Upper lobe of left lung (tissue), 6 donors: ENCODE results near the gene RBM20. TPM values are rescaled to one million over a fixed set of nuclear protein-coding genes. Genes with fewer than 3 reads are reported as not detected.
A peak's percentile ranks its signal among the peaks of the same experiment; 100 is the strongest.

Source experiments
- ATAC-seq, 2 donors: fragments of 200-7000 bp; cut with Tn5 transposase; one replicate each; pipeline ENCODE4 v1.9.1; 2022; ENCODE audit warnings: mild to moderate bottlenecking in 2 of 2, moderate library complexity in 2 of 2; ENCODE audit not compliant: low FRiP score in 2 of 2
- DNase-seq, 2 donors: peaks; one replicate each; pipeline ENCODE4 v3.0.0-alpha.2; 2019 to 2020
- H3K27ac ChIP-seq, 4 donors: fragments of 200-600 bp; sonication (generic); one replicate each; pipeline ENCODE4 v1.5.1; 2016 to 2019
- H3K27me3 ChIP-seq, 4 donors: fragments of 200-600 bp; sonication (generic); one replicate each; pipeline ENCODE4 v1.5.1; 2017 to 2019
- H3K36me3 ChIP-seq, 4 donors: fragments of 200-600 bp; sonication (generic); one replicate each; pipeline ENCODE4 v1.5.1; 2016 to 2019
- H3K4me1 ChIP-seq, 4 donors: fragments of 200-600 bp; sonication (generic); one replicate each; pipeline ENCODE4 v1.5.1; 2018 to 2019
- H3K4me3 ChIP-seq, 4 donors: fragments of 200-600 bp; sonication (generic); one replicate each; pipeline ENCODE4 v1.5.1; 2017 to 2019; ENCODE audit warnings: mild to moderate bottlenecking in 2 of 4, moderate library complexity in 1 of 4
- H3K9me3 ChIP-seq, 4 donors: fragments of 200-600 bp; sonication (generic); one replicate each; pipeline ENCODE4 v1.5.1; 2018 to 2019
- CTCF ChIP-seq, 6 experiments: fragments of 450-650 bp in 4 of 6; fragments of 200-600 bp in 2 of 6; sonication (generic) in 2 of 6; IDR thresholded peaks; one replicate each; pipeline ENCODE4 v1.5.1; 2016 to 2019; ENCODE audit warnings: antibody characterized with exemption in 6 of 6
- EP300 ChIP-seq, 4 donors: sonication (generic); formaldehyde crosslinking; IDR thresholded peaks; one replicate each; pipeline ENCODE4 v1.5.1; 2017; ENCODE audit warnings: antibody characterized with exemption in 4 of 4, control low read depth in 2 of 4
- POLR2A ChIP-seq, 4 donors: fragments of 450-650 bp; IDR thresholded peaks; one replicate each; pipeline ENCODE4 v1.5.1; 2016 to 2017; ENCODE audit warnings: antibody characterized with exemption in 4 of 4, mild to moderate bottlenecking in 2 of 4
- POLR2AphosphoS5 ChIP-seq, 2 donors: sonication (generic); formaldehyde crosslinking; IDR thresholded peaks; one replicate each; pipeline ENCODE4 v1.5.1; 2017; ENCODE audit warnings: antibody characterized with exemption in 2 of 2
- WGBS, 2 donors: methylation state at CpG; one replicate each; pipeline ENCODE4 v1.1.5; 2017 to 2018; 5-methylcytosine and 5-hydroxymethylcytosine counted together
- total RNA-seq, 6 donors: library from RNA; depleted of rRNA in 4 of 6; stranded (reverse); fragments of >200 nt in 4 of 6; gene quantifications; one replicate each; pipeline versions ENCODE4 v1.1.0 to v1.2.1, GENCODE V29; 2016 to 2021
- donor health status: DM: no; HTN: no; CAD: no; lungs with moderate emphysema.
- donor health status: DM: no; HTN: yes; CAD: no; lungs with severe emphysema.

The RBM20 gene
- total RNA-seq, 6 donors from 2014 or later, result 0.11 to 7.5 (median 1.5) TPM

- Histone ChIP-seq H3K27me3 (peaks cover 0 to 5% (median 0%) of the 10 kb centered on the region in 4 donors), H3K9me3 (no peaks in the 10 kb centered on the region), H3K36me3 (no peaks in the 10 kb centered on the region), H3K4me3 (no peak overlapping the region), H3K4me1 (peaks cover 0 to 10% (median 4%) of the 10 kb centered on the region in 4 donors), H3K27ac (no peak overlapping the region)
- DNase-seq (no peak), ATAC-seq (no peak)
- WGBS, 2 donors, result 59 to 67% methylated on average over 9 of the region's 9 CpGs
- no peak for TF ChIP-seq POLR2AphosphoS5 (IDR thresholded peaks at IDR 0.05)
- TF ChIP-seq POLR2A (IDR thresholded peaks at IDR 0.05), result no peak
- TF ChIP-seq EP300 (IDR thresholded peaks at IDR 0.05), result no peak
- TF ChIP-seq CTCF (IDR thresholded peaks at IDR 0.05), result no peak
Measured at GRCh38 chr10:110667620-110668343, 23.6 kb downstream of the RBM20 start.

- TF ChIP-seq EP300 (IDR thresholded peaks at IDR 0.05), result no peak
- no peak overlapping the region for H3K4me3 ChIP-seq
- WGBS, 2 donors, result 49 to 55% methylated on average over 5 of the region's 5 CpGs
- ATAC-seq, result no peak
- H3K36me3 ChIP-seq, result no peaks in the 10 kb centered on the region
- H3K27me3 ChIP-seq, result peaks cover 0 to 5% (median 0%) of the 10 kb centered on the region in 4 donors
- H3K9me3 ChIP-seq, result no peaks in the 10 kb centered on the region
- no peak for DNase-seq
- H3K4me1 ChIP-seq, result peaks cover 0 to 11% (median 4%) of the 10 kb centered on the region in 4 donors
- no peak overlapping the region for H3K27ac ChIP-seq
Measured at GRCh38 chr10:110668443-110668842, 24.3 kb downstream of the RBM20 start.

- H3K4me3 ChIP-seq, result no peak overlapping the region
- ATAC-seq, result no peak
- peaks cover 0 to 11% (median 4%) of the 10 kb centered on the region in 4 donors for H3K4me1 ChIP-seq
- TF ChIP-seq POLR2A (IDR thresholded peaks at IDR 0.05) (no peak), POLR2AphosphoS5 (IDR thresholded peaks at IDR 0.05) (no peak), CTCF (IDR thresholded peaks at IDR 0.05) (no peak), EP300 (IDR thresholded peaks at IDR 0.05) (no peak)
- 79 to 85% methylated on average over 6 of the region's 6 CpGs for WGBS, 2 donors
- no peak overlapping the region for H3K27ac ChIP-seq
- H3K27me3 ChIP-seq, result peaks cover 0 to 5% (median 0%) of the 10 kb centered on the region in 4 donors
- DNase-seq, result no peak
- H3K36me3 ChIP-seq, result no peaks in the 10 kb centered on the region
- H3K9me3 ChIP-seq, result no peaks in the 10 kb centered on the region
Measured at GRCh38 chr10:110670335-110670734, 26.2 kb downstream of the RBM20 start.

GRCh38 chr10:110671788-110672579 lies 27.8 kb downstream of the RBM20 start:
- peak; percentile 87 to 97 for ATAC-seq
- WGBS, 2 donors, result 0 to 3% methylated on average over 12 to 38 of the region's 47 CpGs
- Histone ChIP-seq H3K27ac (peak overlapping the region; percentile 43 to 69 (median 64)), H3K9me3 (no peaks in the 10 kb centered on the region), H3K36me3 (no peaks in the 10 kb centered on the region), H3K27me3 (peaks cover 0 to 5% (median 0%) of the 10 kb centered on the region in 4 donors), H3K4me1 (peaks cover 0 to 11% (median 4%) of the 10 kb centered on the region in 4 donors), H3K4me3 (peak overlapping the region; percentile 8 to 67 (median 48))
- TF ChIP-seq CTCF (IDR thresholded peaks at IDR 0.05), result peak; percentile 70 to 96 (median 80)
- TF ChIP-seq POLR2AphosphoS5 (IDR thresholded peaks at IDR 0.05), result no peak
- TF ChIP-seq POLR2A (IDR thresholded peaks at IDR 0.05), result no peak
- no peak for TF ChIP-seq EP300 (IDR thresholded peaks at IDR 0.05)
- peak; percentile 62 to 94 for DNase-seq

GRCh38 chr10:110672580-110672919 lies 28.4 kb downstream of the RBM20 start:
- peaks cover 0 to 11% (median 4%) of the 10 kb centered on the region in 4 donors for H3K4me1 ChIP-seq
- peaks cover 0 to 5% (median 0%) of the 10 kb centered on the region in 4 donors for H3K27me3 ChIP-seq
- no peak for TF ChIP-seq EP300 (IDR thresholded peaks at IDR 0.05)
- TF ChIP-seq POLR2A (IDR thresholded peaks at IDR 0.05), result no peak
- TF ChIP-seq CTCF (IDR thresholded peaks at IDR 0.05), result no peak
- no peak for TF ChIP-seq POLR2AphosphoS5 (IDR thresholded peaks at IDR 0.05)
- H3K27ac ChIP-seq, result peak overlapping the region; percentile 43 to 69 (median 64)
- WGBS, 2 donors, result 6 to 9% methylated on average over 8 to 12 of the region's 12 CpGs
- peak overlapping the region; percentile 8 to 67 (median 48) for H3K4me3 ChIP-seq
- DNase-seq (no peak), ATAC-seq (peak; percentile 41 to 59)
- no peaks in the 10 kb centered on the region for H3K9me3 ChIP-seq
- H3K36me3 ChIP-seq, result no peaks in the 10 kb centered on the region
